Astrocyte of the cerebellum (primary cell): ENCODE results near the gene ZNF394.
"Not testable (repeated sequence)": the region's sequence is repeated elsewhere in the genome, so short reads cannot be mapped to it uniquely, and the experiment has no call there.

Experiments
- DNase-seq: peaks from one replicate; pipeline ENCODE4 v3.0.0-alpha.2; 2011; ENCODE audit warnings: low read depth
- H3K4me3 ChIP-seq: 2 replicates; pipeline ENCODE4 v1.5.1; 2011; ENCODE audit warnings: mild to moderate bottlenecking, low read depth, low read length, moderate library complexity
- in situ Hi-C: cut with HindIII; loops from 2 replicates; pipeline ENCODE4 v1.10.0; 2017; ENCODE audit warnings: low sequenced_read_pairs
- TF ChIP-seq, protein P1 (sequence below): IDR thresholded peaks from 2 replicates; pipeline ENCODE4 v1.5.1; 2012; ENCODE audit warnings: low read length, low read depth, moderate library complexity, mild to moderate bottlenecking; ENCODE audit errors: missing control alignments

ZNF394 gene

GRCh38 chr7:99504603-99505323 lies 4.7 kb upstream of the ZNF394 start, which contains the start of gene ZKSCAN5:
Gene ZKSCAN5, plus strand, starts transcription at chr7:99504662. Its CDS starts 1,383 bp downstream, at chr7:99506045.
- in situ Hi-C loops: no loop called here
- TF ChIP-seq, protein P1, sequence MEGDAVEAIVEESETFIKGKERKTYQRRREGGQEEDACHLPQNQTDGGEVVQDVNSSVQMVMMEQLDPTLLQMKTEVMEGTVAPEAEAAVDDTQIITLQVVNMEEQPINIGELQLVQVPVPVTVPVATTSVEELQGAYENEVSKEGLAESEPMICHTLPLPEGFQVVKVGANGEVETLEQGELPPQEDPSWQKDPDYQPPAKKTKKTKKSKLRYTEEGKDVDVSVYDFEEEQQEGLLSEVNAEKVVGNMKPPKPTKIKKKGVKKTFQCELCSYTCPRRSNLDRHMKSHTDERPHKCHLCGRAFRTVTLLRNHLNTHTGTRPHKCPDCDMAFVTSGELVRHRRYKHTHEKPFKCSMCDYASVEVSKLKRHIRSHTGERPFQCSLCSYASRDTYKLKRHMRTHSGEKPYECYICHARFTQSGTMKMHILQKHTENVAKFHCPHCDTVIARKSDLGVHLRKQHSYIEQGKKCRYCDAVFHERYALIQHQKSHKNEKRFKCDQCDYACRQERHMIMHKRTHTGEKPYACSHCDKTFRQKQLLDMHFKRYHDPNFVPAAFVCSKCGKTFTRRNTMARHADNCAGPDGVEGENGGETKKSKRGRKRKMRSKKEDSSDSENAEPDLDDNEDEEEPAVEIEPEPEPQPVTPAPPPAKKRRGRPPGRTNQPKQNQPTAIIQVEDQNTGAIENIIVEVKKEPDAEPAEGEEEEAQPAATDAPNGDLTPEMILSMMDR: no peak
- DNase-seq: peak; percentile 87
- H3K4me3 ChIP-seq: peak within 1 kb of the TSS; percentile 90

DNA sequence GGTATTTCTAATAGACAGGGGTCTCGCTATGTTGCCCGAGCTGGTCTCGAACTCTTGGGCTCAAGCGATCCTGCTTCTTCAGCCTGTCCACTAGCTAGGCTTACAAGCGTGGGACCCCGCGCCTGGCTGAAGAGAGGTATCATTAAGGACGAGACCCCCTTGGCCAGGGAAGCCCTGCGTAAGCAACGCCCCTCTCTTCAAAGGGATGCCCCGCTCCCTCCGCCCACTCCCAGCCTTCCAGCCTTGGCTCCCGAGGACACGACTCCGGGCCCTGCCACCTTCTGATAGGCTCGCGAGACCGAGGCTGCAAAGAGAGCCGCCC lies 4.2 kb upstream of the ZNF394 start:
- H3K4me3 ChIP-seq: peak overlapping the region; percentile 90
- TF ChIP-seq, protein P1: no peak
- peak; percentile 93 for DNase-seq
- in situ Hi-C loops: no loop called here

- H3K4me3 ChIP-seq: peak overlapping the region; percentile 72
- in situ Hi-C loops: not testable (repeated sequence)
Observed at GRCh38 chr7:99501236-99501635, 1.2 kb upstream of the ZNF394 start.

GRCh38 chr7:99500637-99501009 lies 542 bp upstream of the ZNF394 start:
- H3K4me3 ChIP-seq: peak overlapping the region; percentile 72
- TF ChIP-seq, protein P1: no peak
- in situ Hi-C loops: no loop called here
- no peak for DNase-seq

More at GRCh38 chr7:99501236-99501635, 1.2 kb upstream of the ZNF394 start:
- DNase-seq: not testable (repeated sequence)

DNA sequence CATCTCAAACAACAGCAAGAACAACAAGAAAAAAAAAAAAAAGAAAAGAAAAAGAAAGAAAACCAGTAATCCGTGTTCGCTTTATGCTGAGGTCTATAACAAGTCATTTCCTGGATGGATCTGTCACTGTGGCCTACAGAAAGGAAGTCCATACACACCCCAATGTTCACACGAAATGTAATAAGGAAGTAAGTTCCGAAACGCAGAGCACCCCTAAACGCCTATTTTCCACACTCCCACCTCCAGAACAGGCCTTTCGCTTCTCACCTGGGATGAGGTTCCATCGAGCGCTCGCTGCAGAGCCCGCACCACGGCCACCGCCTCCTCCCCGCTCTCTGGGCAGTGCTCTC lies 735 bp downstream of the ZNF394 start:
- TF ChIP-seq, protein P1: no peak
- H3K4me3 ChIP-seq: peak overlapping the region; percentile 72
- in situ Hi-C loops: no loop called here
- DNase-seq: no peak

- no peak for DNase-seq
- in situ Hi-C loops: no loop called here
- TF ChIP-seq, protein P1: no peak
- peak overlapping the region; percentile 72 for H3K4me3 ChIP-seq
Observed at GRCh38 chr7:99498546-99498944, 1.5 kb downstream of the ZNF394 start.

DNA sequence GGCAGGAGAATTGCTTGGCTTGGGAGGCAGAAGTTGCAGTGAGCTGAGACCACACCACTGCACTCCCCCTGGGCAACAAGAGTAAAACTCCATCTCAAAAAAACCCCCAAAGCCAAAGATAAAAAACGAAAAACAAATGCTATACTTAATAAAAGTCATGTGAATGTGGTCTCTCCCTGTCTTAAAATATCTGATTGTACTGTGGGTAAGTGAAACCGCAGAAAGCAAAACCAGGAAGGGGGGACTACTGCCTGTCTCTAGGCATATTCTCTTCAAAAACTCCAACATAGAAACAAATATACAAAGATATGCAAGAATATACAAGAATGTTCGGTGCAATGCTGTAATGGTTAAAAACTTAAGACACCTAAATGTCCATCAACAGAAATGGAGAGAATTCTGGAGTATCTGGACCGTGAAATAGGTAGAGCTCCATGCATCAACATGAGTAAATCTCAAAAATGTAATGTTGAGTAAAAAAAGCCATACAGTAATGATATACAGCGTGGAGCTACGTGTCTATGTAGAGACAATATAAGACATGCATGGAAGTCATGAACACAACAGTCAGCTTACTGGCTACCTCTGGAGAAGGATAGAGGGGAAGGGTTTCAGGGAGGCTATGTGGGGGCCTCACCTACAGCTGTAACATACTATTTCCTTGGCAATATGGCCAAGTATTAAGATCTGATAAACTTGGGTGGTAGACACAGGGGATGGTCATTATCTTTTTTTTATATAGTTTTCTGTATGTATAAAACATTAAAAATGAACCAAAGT lies 2.1 kb downstream of the ZNF394 start:
- TF ChIP-seq, protein P1: no peak
- peak overlapping the region; percentile 72 for H3K4me3 ChIP-seq
- no peak for DNase-seq
- in situ Hi-C loops: no loop called here
